Stimulated activated naive CD8-positive, alpha-beta T cell treated with anti-CD3 and anti-CD28 coated beads, Interleukin-15, amount 100 ng/mL, for 72 hours (primary cell): ENCODE data around the gene BPIFB3.
"Not testable (repeated sequence)": the region's sequence is repeated elsewhere in the genome, so short reads cannot be mapped to it uniquely, and the experiment has no call there.

ENCODE experiments used
- ATAC-seq: fragments of 150-1000 bp; cut with Tn5 transposase; 2 replicates; pipeline ENCODE4 v1.10.0; 2021; ENCODE audit warnings: mild to moderate bottlenecking, moderate library complexity
- DNase-seq, 2 donors: peaks; one replicate each; pipeline ENCODE4 v3.0.0; 2021 to 2022
- H3K27ac Mint-ChIP-seq, 2 donors: one replicate each; pipeline ENCODE4 v1.8.0; 2022; ENCODE audit warnings: mild to moderate bottlenecking in 2 of 2, mixed read lengths in 2 of 2, moderate library complexity in 2 of 2
- H3K27me3 Mint-ChIP-seq: one replicate; pipeline ENCODE4 v1.8.0; 2022; ENCODE audit warnings: mixed read lengths
- H3K4me1 Mint-ChIP-seq: one replicate; pipeline ENCODE4 v1.8.0; 2022; ENCODE audit warnings: mild to moderate bottlenecking, mixed read lengths
- H3K4me3 Mint-ChIP-seq, 2 donors: one replicate each; pipeline ENCODE4 v1.8.0; 2022; ENCODE audit warnings: mild to moderate bottlenecking in 2 of 2, mixed read lengths in 2 of 2, moderate library complexity in 1 of 2
- H3K9me3 Mint-ChIP-seq, 2 donors: one replicate each; pipeline ENCODE4 v1.8.0; 2022; ENCODE audit warnings: mixed read lengths in 2 of 2

BPIFB3 gene

DNA sequence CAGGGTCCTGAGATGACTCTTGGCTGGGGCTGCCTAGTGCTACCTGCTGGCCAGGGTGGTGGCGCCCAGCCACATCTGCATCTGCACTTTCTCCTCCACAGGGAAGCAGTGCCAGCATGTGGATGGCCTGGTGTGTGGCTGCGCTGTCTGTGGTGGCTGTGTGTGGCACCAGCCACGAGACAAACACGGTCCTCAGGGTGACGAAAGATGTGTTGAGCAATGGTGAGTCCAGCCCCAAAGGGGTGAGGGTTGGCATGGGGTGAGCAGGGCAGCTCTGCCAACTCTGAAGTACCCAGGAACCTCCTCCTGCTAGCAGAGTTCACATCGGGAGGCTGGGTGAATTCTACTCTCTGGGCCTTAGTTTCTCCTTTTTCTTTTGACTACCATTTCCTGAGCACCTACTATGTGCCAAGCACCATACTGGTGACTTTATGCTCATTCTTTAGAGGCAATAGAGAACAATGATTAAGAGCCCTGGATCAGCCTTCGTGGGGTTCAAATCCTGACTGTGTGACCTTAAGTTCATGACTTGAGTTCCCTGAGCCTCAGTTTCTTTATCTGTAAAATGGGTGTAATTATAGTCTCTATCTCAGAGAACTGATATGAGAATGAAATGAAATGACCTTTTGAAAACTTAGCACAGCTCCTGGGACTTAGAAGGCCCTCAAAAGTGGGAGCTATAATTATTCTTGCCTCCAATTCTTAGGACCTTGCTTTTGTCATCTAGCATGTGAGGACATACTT is 27.9 kb downstream of the BPIFB3 start:
- DNase-seq (no peak), ATAC-seq (no peak)
- Mint-ChIP-seq H3K4me3 (no peak overlapping the region), H3K4me1 (no peaks in the 10 kb centered on the region), H3K9me3 (no peaks in the 10 kb centered on the region), H3K27me3 (no peaks in the 10 kb centered on the region), H3K27ac (no peak overlapping the region)

DNA sequence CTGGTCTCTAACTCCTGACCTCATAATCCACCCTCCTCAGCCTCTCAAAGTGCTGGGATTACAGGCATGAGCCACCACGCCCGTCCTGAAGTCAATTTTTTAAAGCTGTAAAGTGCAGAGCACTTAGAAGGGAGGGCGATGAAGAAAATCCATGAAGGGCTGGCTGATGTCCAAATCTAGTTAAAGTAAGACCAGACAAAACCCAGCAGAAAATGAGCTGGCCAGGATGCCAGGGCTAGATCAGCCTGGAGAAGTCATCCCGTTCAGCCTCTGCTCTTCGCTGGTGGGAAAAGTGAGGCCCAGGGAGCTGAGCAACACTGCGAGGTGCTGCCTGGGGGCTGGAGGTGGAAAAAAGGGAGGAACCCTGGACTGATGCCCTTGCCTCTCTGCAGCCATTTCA is 28.8 kb downstream of the BPIFB3 start:
- H3K9me3 Mint-ChIP-seq: no peaks in the 10 kb centered on the region
- H3K4me1 Mint-ChIP-seq: no peaks in the 10 kb centered on the region
- no peaks in the 10 kb centered on the region for H3K27me3 Mint-ChIP-seq
- H3K4me3 Mint-ChIP-seq: no peak overlapping the region
- ATAC-seq (no peak), DNase-seq (no peak)
- H3K27ac Mint-ChIP-seq: no peak overlapping the region

DNA sequence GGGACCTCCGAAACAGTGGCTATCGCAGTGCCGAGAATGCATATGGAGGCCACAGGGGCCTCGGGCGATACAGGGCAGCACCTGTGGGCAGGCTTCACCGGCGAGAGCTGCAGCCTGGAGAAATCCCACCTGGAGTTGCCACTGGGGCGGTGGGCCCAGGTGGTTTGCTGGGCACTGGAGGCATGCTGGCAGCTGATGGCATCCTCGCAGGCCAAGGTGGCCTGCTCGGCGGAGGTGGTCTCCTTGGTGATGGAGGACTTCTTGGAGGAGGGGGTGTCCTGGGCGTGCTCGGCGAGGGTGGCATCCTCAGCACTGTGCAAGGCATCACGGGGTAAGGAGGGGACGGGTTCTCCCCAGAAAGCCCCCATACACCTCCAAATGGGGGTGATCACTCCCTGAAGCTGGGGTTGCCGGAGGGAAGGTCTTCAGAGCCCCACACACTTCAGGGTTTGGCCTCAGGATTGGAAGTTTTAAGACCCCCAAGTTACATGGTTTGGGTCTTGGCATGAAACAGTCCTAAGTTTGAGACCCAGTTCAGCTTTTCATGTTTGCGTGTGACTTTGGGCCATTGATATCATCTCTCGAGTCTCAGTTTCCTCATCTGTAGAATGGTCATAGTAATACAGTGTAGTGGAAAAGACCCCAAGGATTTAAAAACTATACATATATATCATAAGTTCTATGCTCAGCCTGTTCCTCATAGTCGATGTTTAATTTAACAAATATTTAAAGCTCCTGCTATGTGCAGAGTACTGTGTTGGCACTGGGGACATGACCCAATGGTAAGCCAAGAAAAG is 30.0 kb downstream of the BPIFB3 start:
- Mint-ChIP-seq H3K9me3 (no peaks in the 10 kb centered on the region), H3K4me3 (no peak overlapping the region), H3K4me1 (no peaks in the 10 kb centered on the region), H3K27ac (no peak overlapping the region), H3K27me3 (no peaks in the 10 kb centered on the region)
- DNase-seq: no peak
- no peak for ATAC-seq

DNA sequence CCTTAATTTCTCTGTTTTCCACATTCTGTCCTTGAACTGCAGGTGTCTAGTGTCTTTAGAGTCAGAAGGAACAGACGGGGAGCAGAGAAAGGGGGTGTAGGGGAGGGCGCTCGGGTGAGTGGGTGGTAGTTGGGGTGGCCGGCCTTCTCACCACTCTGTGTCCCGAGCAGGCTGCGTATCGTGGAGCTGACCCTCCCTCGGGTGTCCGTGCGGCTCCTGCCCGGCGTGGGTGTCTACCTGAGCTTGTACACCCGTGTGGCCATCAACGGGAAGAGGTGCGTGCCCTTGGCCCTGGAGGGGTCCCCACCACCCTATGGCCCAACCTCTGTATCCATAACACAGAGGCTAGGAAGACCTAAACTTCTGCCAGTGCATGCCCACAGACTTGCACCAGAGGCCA is 31.0 kb downstream of the BPIFB3 start:
- DNase-seq: no peak
- no peaks in the 10 kb centered on the region for H3K4me1 Mint-ChIP-seq
- no peak for ATAC-seq

DNA sequence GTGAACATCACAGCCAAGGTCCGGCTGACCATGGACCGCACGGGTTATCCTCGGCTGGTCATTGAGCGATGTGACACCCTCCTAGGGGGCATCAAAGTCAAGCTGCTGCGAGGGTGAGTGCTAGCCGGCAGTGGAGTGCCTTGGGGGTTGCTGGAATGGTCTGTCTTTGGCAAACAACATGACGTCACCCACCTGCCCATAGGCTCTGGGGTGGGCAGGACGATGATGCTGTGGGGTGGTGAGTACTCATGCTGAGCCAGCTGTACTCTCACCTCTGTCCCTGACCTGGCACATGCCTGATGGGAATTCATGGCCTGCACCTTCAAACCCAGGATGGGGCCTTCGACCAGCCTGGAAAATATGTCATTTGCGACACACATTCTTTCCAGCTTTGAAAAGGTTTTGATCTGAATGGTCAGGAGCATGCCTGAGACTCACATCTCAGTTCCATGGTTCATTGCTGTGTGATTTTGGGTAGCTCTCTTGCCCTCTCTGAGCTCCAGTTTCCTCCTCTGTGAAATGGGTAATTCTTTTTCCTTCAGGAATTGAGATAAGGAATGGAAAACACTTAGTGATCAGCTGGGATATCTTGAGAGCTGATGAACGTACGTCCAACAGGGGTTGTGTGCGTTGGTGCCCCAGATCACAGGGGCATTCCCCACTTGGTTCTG is 32.5 kb downstream of the BPIFB3 start:
- DNase-seq (no peak), ATAC-seq (no peak)
- no peaks in the 10 kb centered on the region for H3K4me1 Mint-ChIP-seq
- no peaks in the 10 kb centered on the region for H3K9me3 Mint-ChIP-seq
- H3K27ac Mint-ChIP-seq: no peak overlapping the region
- H3K4me3 Mint-ChIP-seq: no peak overlapping the region
- no peaks in the 10 kb centered on the region for H3K27me3 Mint-ChIP-seq

More for the DNA sequence above, 31.0 kb downstream of the BPIFB3 start:
- Mint-ChIP-seq H3K9me3 (no peaks in the 10 kb centered on the region), H3K27ac (no peak overlapping the region), H3K4me3 (no peak overlapping the region), H3K27me3 (no peaks in the 10 kb centered on the region)

DNA sequence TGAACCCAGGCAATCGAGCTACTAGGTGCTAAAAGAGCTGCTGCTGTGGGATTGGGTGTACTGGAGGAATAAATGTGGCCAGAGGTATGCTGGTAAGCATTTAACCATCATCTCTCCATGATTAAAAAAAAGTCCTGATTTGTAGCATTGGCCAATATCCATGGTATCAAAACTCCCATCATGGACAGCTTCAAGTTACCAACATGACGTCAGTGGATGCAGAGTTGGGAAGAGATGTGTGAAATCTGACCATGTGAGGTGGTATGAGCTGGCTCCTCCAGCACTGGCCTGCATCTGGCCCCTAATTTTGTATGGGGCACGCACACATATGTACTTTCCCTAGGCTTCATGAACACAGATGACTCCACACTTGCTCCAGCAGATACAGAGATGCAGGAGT is 37.4 kb downstream of the BPIFB3 start:
- Mint-ChIP-seq H3K27me3 (no peaks in the 10 kb centered on the region), H3K4me1 (no peaks in the 10 kb centered on the region), H3K4me3 (no peak overlapping the region), H3K27ac (no peak overlapping the region), H3K9me3 (peaks cover 0 to 7% of the 10 kb centered on the region in 2 donors)
- no peak for DNase-seq
- ATAC-seq: no peak

DNA sequence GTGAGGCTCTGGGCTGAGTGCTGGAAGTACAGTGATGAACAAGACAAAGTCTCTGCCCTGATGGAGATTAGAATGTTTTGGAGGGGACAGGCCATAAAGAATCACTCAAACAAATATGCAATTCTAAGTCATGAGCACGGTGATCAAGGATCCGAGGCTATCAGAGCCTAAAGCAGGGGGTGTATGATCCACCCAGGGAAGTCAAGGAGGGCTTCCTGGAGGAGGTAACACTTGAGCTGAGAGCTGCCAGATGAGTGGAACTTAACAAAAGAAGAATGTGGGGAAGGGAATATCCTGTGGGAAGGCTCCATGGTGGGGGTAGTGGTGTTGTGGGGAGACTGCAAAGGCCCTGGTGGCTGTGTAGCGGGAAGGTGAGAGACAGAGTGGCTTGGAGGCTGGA is 38.0 kb downstream of the BPIFB3 start:
- Mint-ChIP-seq H3K27me3 (no peaks in the 10 kb centered on the region), H3K27ac (no peak overlapping the region), H3K4me1 (no peaks in the 10 kb centered on the region), H3K4me3 (no peak overlapping the region), H3K9me3 (peaks cover 0 to 7% of the 10 kb centered on the region in 2 donors)
- ATAC-seq (no peak), DNase-seq (no peak)

DNA sequence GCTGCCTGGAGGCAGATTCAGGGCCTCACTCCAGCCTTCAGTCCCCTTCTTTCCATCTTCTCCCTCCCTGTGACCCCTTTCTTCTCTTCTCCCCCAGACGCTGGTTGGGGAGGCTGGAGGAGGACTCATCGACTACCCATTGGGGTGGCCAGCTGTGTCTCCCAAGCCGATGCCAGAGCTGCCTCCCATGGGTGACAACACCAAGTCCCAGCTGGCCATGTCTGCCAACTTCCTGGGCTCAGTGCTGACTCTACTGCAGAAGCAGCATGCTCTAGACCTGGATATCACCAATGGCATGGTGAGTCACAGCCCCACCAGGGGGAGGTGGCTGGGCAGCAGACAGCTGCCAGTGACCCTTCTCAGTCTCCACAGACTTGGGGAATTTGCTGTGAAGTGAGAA is 38.7 kb downstream of the BPIFB3 start:
- ATAC-seq: no peak
- Mint-ChIP-seq H3K27ac (no peak overlapping the region), H3K4me3 (no peak overlapping the region), H3K9me3 (peaks cover 0 to 7% of the 10 kb centered on the region in 2 donors), H3K4me1 (no peaks in the 10 kb centered on the region), H3K27me3 (no peaks in the 10 kb centered on the region)
- DNase-seq: no peak

DNA sequence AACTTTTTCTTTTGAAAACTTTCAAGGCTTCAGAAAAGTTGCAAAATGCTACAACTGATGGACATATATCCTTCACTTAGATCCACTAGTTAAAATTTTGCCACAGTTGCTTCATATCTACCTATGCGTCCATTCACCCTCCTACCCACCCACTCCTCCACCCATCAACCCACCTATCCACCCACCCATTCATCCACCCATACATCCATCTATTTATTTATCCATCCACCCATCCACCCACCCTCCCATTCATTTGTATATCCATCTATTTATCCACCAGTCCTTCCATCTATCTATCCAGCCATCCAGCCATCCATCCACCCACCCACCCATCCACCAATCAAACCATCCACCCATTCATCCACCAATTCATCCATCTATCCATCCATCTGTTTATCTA is 39.4 kb downstream of the BPIFB3 start:
- peaks cover 0 to 7% of the 10 kb centered on the region in 2 donors for H3K9me3 Mint-ChIP-seq
- H3K4me3 Mint-ChIP-seq: no peak overlapping the region
- DNase-seq: no peak
- H3K4me1 Mint-ChIP-seq: no peaks in the 10 kb centered on the region
- no peak for ATAC-seq
- no peaks in the 10 kb centered on the region for H3K27me3 Mint-ChIP-seq
- H3K27ac Mint-ChIP-seq: no peak overlapping the region

DNA sequence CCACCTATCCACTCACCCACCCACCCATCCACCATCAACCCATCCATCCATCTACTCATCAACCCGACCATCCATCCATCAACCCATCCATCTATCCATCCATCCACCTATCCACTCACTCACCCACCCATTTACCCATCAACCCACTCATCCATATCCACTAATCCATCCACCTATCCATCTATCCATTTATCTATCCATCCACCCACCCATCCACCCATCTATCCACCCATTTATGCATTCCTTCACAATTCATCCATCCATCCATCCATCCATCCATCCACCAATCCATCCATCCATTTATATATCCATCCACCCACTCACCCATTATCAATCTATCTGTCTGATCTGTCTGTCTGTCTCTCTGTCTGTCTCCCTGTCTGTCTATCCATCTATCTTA is 39.9 kb downstream of the BPIFB3 start:
- Mint-ChIP-seq H3K27me3 (no peaks in the 10 kb centered on the region), H3K4me3 (no peak overlapping the region), H3K27ac (no peak overlapping the region), H3K4me1 (no peaks in the 10 kb centered on the region), H3K9me3 (peaks cover 0 to 7% of the 10 kb centered on the region in 2 donors)
- no peak for DNase-seq
- no peak for ATAC-seq

DNA sequence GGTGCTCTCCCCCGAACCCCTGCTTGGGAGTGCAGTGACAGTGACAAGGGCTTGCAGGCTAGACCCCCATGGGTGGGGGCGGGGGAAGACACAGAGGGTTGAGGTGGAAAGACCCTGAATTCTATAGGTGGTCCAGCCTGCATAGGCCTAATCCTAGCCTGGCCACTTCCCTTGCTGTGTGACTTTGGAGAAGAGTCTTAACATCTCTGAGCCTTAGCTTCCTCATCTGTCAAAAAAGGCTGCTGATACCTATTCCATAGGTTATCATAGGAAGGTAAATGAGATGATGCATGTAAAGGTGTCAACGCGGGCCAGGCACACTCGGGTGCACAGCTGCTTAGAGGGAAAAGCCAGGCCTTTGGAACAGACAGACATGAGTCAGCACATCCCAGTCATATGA is 41.5 kb downstream of the BPIFB3 start:
- H3K27me3 Mint-ChIP-seq: no peaks in the 10 kb centered on the region
- H3K4me1 Mint-ChIP-seq: no peaks in the 10 kb centered on the region
- ATAC-seq: no peak
- peaks cover 0 to 7% of the 10 kb centered on the region in 2 donors for H3K9me3 Mint-ChIP-seq
- no peak for DNase-seq
- H3K4me3 Mint-ChIP-seq: no peak overlapping the region
- no peak overlapping the region for H3K27ac Mint-ChIP-seq

DNA sequence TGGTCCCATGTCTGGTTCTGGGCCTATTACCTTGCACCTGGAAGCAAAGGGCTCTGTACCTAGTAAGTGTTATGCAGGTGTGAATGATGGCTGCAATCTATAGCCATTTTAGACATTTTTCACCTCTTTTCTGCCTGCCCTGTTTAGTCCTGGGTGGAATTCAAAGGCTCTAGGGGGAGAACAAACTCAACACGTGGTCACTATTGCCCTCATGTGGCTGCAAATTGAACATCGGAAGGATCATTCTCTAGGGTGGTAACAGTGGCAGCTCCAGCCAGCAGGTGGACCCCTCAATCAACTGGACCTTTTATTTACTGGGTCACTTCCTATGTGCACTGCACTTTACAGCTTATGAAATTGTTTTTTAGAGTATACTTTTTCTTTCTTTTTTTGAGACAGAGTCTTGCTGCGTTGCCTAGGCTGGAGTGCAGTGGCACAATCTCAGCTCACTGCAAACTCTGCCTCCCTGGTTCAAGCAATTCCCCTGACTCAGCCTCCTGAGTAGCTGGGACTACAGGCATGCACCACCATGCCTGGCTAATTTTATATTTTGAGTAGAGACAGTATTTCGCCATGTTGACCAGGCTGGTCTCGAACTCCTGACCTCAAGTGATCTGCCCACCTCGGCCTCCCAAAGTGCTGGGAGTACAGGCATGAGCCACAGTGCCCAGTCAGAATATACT is 42.3 kb downstream of the BPIFB3 start:
- not testable (repeated sequence) for H3K27me3 Mint-ChIP-seq, H3K9me3 Mint-ChIP-seq, H3K27ac Mint-ChIP-seq, H3K4me3 Mint-ChIP-seq, H3K4me1 Mint-ChIP-seq
- peak; percentile 86 for ATAC-seq
- peak; percentile 48 to 53 for DNase-seq

DNA sequence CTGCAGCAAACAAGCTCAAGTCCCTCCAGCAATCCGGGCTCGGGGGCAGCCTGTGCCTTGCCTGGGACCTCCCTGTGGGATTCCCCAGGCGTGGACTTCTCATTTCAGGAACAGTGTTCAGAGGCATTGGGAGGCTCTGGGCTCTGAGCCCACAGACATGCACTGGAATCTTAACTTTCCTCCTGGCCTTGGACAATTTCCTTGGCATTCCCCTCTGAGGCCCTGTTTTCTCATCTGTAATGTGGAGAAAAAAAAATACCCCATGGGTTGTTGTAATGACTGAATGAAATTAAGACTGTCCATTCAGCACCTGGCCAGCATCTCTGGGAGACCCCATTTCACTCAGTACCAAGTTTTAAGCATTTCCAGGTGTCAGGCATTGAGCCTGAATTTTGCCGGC is 43.3 kb downstream of the BPIFB3 start:
- ATAC-seq: no peak
- no peak overlapping the region for H3K27ac Mint-ChIP-seq
- no peaks in the 10 kb centered on the region for H3K4me1 Mint-ChIP-seq
- DNase-seq: no peak
- no peaks in the 10 kb centered on the region for H3K27me3 Mint-ChIP-seq
- no peak overlapping the region for H3K4me3 Mint-ChIP-seq
- H3K9me3 Mint-ChIP-seq: peaks cover 0 to 7% of the 10 kb centered on the region in 2 donors

DNA sequence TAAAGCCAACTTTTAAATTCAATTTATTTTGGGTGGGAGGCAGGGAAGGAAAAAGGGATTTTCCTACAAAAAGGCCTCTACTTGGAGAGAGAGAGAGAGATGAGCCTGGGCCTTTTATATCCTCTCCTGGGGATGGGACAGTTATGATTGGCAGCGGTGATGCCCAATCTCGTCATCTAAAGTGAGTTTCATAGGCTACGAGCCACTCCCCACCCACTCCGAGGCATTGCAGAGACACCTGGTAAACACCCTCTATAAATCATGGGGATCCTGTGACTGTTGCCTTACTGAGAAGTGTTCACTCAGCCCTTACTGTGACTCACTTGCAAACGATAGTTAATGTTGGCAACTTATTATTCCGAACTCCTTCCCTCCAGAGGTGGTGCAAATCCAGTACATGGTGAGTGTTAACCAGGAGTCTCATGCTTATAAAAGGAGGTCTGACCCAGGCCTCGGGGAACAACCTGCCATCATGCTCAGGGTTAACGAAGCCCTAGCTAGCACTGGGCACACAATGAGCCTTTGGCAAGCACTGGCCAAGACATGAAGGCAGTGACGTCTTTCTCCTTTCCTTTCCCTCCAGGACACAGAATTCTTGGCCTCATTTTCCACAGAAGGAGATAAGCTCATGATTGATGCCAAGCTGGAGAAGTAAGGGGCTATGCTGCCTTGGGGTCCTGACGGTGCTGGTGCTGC is 46.3 kb downstream of the BPIFB3 start:
- ATAC-seq: no peak
- no peak overlapping the region for H3K4me3 Mint-ChIP-seq
- H3K4me1 Mint-ChIP-seq: no peaks in the 10 kb centered on the region
- no peaks in the 10 kb centered on the region for H3K9me3 Mint-ChIP-seq
- no peak for DNase-seq
- H3K27ac Mint-ChIP-seq: peak overlapping the region in 1 of 2 donors; percentile 54
- H3K27me3 Mint-ChIP-seq: no peaks in the 10 kb centered on the region

DNA sequence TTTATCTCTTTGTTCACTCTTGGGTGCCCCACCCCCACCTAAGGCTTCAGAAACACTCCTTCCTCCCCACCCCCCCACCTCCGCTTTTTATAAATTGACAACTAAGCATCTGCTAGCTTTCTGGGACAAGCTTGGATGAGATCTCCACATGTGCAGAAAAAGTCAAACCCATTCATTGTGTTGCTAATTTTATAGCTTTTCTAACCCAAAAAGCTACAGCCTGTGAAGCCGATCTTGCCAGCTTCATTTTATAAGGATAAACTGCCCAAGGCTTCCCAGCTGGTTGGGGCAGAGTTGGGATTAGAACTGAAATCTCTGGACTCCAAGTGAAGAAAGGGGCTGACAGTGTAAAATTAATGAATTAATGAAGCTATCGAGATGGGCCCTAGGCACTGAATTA is 49.9 kb downstream of the BPIFB3 start:
- Mint-ChIP-seq H3K4me1 (no peaks in the 10 kb centered on the region), H3K27ac (no peak overlapping the region), H3K4me3 (no peak overlapping the region), H3K9me3 (no peaks in the 10 kb centered on the region), H3K27me3 (no peaks in the 10 kb centered on the region)
- no peak for DNase-seq
- no peak for ATAC-seq
